HL-60/S4 treated with retinoic acid at 250 ng/mL for 4 days and 3 days (cell line): Measurements from ENCODE around the gene AUP1.
"Not testable (repeated sequence)": the region's sequence is repeated elsewhere in the genome, so short reads cannot be mapped to it uniquely, and the experiment has no call there.

Source experiments
- in situ Hi-C: fragments of 300-500 bp; cut with MboI; formaldehyde crosslinking; loops from 2 replicates; pipeline ENCODE4 v1.7.0; 2022; ENCODE audit warnings: low sequenced_read_pairs

Gene AUP1

DNA sequence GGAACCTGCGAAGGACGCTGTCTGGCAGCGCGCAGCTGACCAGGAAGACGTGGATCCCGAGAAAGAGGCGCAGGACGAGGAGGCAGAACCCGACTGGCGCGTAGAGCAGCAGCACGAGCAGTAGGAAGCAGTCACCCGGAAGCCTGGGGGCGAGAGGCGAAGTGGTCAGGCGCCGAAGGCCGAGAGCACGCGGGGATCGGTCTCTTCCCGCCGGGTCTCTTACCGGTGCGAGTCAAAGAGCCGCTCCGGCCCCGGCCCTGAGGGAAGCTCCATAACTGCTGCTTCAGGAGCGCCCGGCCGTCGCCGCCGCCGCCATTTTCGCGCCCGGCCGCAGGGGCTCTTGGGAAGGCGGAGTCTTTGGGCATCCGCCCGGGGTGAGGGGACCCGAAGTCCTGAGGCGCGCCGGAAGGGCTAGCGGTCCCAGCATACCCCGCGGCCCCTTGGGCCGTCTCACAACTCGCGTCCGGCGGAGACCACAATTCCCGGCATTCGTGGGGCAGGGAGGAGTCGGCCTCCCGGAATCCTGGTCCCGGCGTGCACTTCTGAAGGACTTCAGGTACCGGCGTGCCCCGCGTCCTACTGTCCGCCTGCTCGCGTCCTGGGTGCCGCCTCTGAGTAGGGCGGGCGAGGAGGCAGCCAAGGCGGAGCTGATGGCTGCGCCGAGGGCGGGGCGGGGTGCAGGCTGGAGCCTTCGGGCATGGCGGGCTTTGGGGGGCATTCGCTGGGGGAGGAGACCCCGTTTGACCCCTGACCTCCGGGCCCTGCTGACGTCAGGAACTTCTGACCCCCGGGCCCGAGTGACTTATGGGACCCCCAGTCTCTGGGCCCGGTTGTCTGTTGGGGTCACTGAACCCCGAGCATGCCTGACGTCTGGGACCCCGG, at the start of gene AUP1, which contains the start of gene HTRA2:
TSS of gene AUP1 (minus strand) at position 350 of the 882 bp plus-strand sequence. CDS start at position 273, 77 bp downstream.
TSS of gene HTRA2 (plus strand) at position 577 of the 882 bp plus-strand sequence. CDS start at position 651, 74 bp downstream.
- in situ Hi-C loops: no loop called here

GRCh38 chr2:74578408-74578807, 48.9 kb upstream of the AUP1 start:
- in situ Hi-C loops: no loop called here

- in situ Hi-C loops: no loop called here
These were observed 47.9 kb upstream of the AUP1 start for GRCh38 chr2:74577448-74577847.

DNA sequence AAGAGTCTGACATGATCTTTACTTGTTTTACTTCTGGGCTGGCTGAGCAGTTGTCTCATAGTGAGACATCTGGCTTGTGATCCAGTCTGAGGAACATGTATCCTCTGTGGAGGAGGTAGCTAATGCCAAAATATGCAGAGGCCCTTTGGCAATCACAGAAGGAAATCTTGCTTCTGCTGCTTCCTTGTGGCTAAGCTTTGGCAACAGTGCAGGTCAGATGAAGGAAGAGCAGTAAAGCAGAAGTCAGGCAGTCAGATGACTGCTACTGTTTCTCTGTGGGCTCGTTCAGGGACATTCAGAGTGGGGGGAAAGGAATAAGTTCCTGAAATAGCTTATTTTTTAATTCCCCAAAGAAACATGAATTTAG, 47.3 kb upstream of the AUP1 start:
- in situ Hi-C loops: no loop called here

DNA sequence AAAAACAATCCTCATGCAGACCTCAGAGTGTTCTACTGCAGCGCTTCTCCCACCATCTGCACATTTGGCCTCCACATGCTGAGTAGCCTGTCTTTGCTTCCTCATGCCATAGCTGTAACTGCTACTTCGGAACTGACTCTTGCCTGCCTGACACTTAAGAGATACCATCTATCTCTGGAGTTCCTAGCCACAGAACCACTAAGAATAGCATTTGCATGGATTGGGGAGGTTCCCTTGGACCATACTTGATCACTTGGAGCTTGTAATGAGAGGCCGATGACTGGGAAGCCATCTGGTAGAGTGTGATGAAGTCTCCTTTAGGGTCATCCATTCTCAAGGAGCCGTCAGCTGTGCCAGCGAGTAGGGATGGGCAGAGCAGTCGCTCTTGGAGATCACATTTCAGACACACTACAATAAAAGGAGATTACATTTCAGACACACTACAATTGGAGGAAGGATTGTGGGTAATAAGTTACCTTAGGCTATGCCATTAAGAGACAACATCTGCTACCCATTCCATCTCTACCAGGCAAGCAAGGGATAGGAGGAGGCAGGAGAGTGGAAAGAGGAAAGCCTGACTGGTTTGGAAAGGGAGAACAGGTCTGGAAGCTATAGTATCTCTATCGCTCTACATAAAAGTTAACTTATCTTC, 46.8 kb upstream of the AUP1 start:
- in situ Hi-C loops: no loop called here

- in situ Hi-C loops: no loop called here
These were observed 45.8 kb upstream of the AUP1 start for GRCh38 chr2:74575320-74575719.

GRCh38 chr2:74573747-74574562, 44.4 kb upstream of the AUP1 start:
- in situ Hi-C loops: no loop called here

- in situ Hi-C loops: no loop called here
These were observed 42.8 kb upstream of the AUP1 start for GRCh38 chr2:74572178-74572925.

- in situ Hi-C loops: no loop called here
These were observed 41.6 kb upstream of the AUP1 start for GRCh38 chr2:74571058-74571457.

- in situ Hi-C loops: no loop called here
These were observed 40.2 kb upstream of the AUP1 start for GRCh38 chr2:74569686-74570085.

DNA sequence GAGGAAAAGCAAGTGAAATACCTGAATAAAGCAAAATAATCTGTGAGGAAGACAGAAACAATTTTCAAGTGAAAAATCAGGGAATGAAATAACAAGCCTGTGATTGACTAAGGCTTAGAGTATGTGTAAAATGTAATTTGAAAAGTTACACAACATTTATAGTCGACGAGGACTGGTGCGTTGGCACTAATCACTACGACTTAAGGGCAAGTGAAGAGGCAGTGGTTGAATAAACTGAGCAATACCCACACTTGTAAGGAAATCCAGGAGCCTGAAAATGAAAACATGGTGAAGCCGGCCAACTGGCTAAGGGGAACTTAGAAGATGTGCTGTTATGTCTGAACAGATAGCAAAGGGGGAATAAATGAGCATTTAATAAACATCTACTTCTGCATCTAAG, 38.4 kb upstream of the AUP1 start:
- in situ Hi-C loops: no loop called here

DNA sequence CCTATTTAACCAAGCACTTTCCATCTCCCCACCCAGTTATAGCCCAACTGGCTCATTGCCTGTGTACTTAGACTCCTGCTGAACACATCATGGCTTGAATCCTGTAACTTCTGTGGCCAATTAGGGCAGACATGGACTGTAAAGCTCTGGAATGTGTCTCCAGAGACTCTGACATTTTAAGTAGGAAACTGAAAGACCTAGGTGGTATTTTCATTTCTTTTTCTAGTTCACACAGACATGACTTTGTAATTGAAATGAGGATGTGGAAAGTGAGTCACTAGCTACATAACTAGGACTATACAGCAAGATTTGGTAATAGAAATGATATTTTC, 37.2 kb upstream of the AUP1 start:
- in situ Hi-C loops: no loop called here

GRCh38 chr2:74566076-74566753, 36.7 kb upstream of the AUP1 start:
- in situ Hi-C loops: no loop called here

- in situ Hi-C loops: no loop called here
These were observed 34.7 kb upstream of the AUP1 start for GRCh38 chr2:74564222-74564621.

DNA sequence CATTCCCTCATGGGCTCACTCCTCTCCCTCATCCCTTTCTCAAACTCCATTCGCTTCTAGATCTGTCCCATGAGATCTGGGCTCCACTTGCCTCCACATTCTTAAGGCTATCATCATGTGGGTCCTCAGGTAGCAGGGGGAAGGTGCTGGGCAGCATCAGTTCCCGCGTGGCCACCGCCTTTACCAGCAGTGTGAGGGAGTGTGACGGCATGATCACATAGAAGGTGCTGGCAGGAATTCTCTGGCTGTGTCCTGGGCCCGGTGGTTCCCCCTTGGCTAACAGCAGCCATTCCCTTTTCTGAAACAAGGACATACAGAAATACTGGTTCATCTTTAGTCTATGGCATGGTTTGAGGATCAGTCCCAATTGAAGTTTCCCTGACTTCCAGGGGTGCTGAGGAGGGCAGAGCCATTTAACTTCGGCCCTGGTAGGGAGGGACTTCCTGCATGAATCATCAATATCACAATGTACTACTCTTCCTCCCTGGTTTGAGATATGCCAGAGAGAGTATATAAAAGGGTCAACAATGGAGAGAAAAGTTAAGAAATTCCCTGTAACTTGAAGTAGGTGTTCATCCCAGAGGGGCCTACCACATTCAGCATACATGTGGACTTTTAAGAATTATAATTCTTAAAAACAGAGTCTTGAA, 32.7 kb upstream of the AUP1 start:
- in situ Hi-C loops: no loop called here

DNA sequence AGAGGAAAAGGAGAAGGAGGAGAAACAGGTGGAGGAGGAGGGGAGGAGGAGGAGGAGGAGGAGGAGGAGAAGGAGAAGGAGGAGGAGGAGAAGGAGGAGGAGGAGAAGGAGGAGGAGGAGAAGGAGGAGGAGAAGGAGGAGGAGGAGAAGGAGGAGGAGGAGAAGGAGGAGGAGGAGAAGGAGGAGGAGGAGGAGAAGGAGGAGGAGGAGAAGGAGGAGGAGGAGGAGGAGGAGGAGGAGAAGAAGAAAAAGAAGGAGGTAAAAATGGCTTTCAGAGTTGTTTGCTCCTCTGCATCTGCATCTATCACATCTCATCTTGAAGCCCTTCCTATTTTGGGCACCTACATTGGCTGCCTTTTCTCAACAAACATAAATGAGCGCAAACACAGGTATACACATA, 31.5 kb upstream of the AUP1 start:
- in situ Hi-C loops: not testable (repeated sequence)

GRCh38 chr2:74560591-74560990, 31.1 kb upstream of the AUP1 start:
- in situ Hi-C loops: no loop called here

GRCh38 chr2:74559912-74560311, 30.4 kb upstream of the AUP1 start:
- in situ Hi-C loops: no loop called here

DNA sequence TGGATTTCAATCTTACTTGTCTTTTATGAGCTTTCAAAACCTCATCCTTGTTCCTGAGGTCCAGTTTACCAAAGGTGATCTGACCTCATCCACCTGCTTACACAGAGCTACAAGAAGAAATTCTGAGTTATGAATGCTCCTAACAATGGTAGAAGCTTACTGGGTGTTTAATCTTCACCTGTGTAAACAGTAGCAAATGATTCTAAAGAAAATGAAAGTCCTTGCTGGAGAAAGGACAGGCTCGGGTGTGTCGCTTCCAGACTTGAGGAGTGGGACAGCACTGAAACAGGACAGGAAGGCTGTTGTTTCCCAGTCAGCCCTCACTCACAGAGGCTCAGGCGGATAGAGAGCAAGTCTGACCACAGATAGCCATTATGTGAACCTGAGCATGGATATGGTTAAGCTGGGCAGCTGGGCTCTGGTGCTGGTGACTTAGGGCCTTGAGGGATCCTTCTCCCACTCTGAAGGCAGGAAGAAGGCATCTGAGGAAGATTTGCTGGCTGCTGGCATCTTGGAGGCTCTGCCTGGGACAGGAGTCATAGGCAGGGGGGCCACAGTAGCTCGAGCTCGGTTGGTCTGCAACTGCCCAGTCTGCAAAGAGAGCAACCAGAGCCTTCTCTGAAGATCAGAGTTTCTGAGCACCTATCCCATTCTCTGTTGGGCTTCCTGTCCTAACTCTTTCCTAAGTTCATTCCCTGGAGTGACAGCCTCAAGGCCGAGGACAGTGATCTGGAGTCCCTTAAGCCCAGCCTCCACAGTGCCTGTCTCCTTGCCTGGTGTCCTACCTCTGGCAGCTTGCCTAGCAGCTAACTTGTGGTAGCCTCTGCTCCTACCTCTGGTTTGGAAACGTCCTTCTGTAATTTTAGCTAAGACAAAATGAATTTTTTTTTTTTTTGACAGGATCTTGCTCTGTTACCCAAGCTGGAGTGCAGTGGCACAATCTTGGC, 29.1 kb upstream of the AUP1 start:
- in situ Hi-C loops: no loop called here
